ENCODE measurements around the gene WDR53. TPM values are rescaled to one million over a fixed set of nuclear protein-coding genes. Genes with fewer than 3 reads are reported as not detected.
"Not testable (repeated sequence)": the region's sequence is repeated elsewhere in the genome, so short reads cannot be mapped to it uniquely, and the experiment has no call there.

Gene WDR53
- total RNA-seq, 1 donor from 2014 or later, result 10.0 TPM

DNA sequence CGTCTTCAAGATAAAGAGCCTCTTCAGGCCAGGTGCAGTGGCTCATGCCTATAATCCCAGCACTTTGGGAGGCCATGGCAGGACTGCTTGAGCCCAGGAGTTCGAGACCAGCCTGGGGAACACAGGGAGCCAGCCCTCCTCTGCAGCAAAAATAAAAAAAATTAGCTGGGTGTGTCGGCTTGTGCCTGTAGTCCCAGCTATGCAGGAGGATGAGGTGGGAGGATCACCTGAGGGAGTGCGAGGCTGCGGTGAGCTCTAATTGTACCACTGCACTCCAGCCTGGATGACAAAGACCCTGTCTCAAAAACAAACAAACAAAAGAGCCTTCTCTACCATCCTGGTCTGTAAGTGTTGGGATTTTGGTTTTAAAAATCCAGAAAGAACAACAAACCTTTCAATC lies 11.1 kb downstream of the WDR53 start:
- Histone ChIP-seq H3K4me3 (no peak overlapping the region), H3K27ac (replicated peaks) (no peak overlapping the region), H3K27me3 (ENCODE audit: low read depth) (no peaks in the 10 kb centered on the region), H3K9me3 (replicated peaks) (no peaks in the 10 kb centered on the region), H3K36me3 (peaks cover 37% of the 10 kb centered on the region), H3K4me1 (no peaks in the 10 kb centered on the region)
- no peak for DNase-seq
- TF ChIP-seq, protein P1, sequence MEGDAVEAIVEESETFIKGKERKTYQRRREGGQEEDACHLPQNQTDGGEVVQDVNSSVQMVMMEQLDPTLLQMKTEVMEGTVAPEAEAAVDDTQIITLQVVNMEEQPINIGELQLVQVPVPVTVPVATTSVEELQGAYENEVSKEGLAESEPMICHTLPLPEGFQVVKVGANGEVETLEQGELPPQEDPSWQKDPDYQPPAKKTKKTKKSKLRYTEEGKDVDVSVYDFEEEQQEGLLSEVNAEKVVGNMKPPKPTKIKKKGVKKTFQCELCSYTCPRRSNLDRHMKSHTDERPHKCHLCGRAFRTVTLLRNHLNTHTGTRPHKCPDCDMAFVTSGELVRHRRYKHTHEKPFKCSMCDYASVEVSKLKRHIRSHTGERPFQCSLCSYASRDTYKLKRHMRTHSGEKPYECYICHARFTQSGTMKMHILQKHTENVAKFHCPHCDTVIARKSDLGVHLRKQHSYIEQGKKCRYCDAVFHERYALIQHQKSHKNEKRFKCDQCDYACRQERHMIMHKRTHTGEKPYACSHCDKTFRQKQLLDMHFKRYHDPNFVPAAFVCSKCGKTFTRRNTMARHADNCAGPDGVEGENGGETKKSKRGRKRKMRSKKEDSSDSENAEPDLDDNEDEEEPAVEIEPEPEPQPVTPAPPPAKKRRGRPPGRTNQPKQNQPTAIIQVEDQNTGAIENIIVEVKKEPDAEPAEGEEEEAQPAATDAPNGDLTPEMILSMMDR (IDR thresholded peaks at IDR 0.05; ENCODE audit: borderline replicate concordance), result no peak
- intact Hi-C loops (cut with micrococcal nuclease), result no loop called here

GRCh38 chr3:196555295-196555694 lies 13.1 kb downstream of the WDR53 start:
- H3K27ac ChIP-seq (replicated peaks), result no peak overlapping the region
- H3K4me3 ChIP-seq, result no peak overlapping the region
- DNase-seq, result no peak
- TF ChIP-seq, protein P1 (IDR thresholded peaks at IDR 0.05; ENCODE audit: borderline replicate concordance), result no peak
- peaks cover 26% of the 10 kb centered on the region for H3K36me3 ChIP-seq
- no peaks in the 10 kb centered on the region for H3K4me1 ChIP-seq
- no peaks in the 10 kb centered on the region for H3K27me3 ChIP-seq (ENCODE audit: low read depth)
- no peaks in the 10 kb centered on the region for H3K9me3 ChIP-seq (replicated peaks)
- intact Hi-C loops (cut with micrococcal nuclease), result no loop called here

GRCh38 chr3:196554205-196554604 lies 14.1 kb downstream of the WDR53 start:
- Histone ChIP-seq H3K27ac (replicated peaks) (no peak overlapping the region), H3K4me1 (no peaks in the 10 kb centered on the region), H3K36me3 (peaks cover 16% of the 10 kb centered on the region), H3K27me3 (ENCODE audit: low read depth) (no peaks in the 10 kb centered on the region), H3K9me3 (replicated peaks) (no peaks in the 10 kb centered on the region), H3K4me3 (no peak overlapping the region)
- intact Hi-C loops (cut with micrococcal nuclease), result no loop called here
- no peak for DNase-seq
- TF ChIP-seq, protein P1 (IDR thresholded peaks at IDR 0.05; ENCODE audit: borderline replicate concordance), result no peak

- intact Hi-C loops (cut with micrococcal nuclease), result no loop called here
- Histone ChIP-seq H3K4me1 (no peaks in the 10 kb centered on the region), H3K27ac (replicated peaks) (no peak overlapping the region), H3K36me3 (peaks cover 10% of the 10 kb centered on the region), H3K4me3 (no peak overlapping the region), H3K27me3 (ENCODE audit: low read depth) (no peaks in the 10 kb centered on the region), H3K9me3 (replicated peaks) (no peaks in the 10 kb centered on the region)
- TF ChIP-seq, protein P1 (IDR thresholded peaks at IDR 0.05; ENCODE audit: borderline replicate concordance), result no peak
- DNase-seq, result no peak
Observed at GRCh38 chr3:196553551-196553950, 14.8 kb downstream of the WDR53 start.

DNA sequence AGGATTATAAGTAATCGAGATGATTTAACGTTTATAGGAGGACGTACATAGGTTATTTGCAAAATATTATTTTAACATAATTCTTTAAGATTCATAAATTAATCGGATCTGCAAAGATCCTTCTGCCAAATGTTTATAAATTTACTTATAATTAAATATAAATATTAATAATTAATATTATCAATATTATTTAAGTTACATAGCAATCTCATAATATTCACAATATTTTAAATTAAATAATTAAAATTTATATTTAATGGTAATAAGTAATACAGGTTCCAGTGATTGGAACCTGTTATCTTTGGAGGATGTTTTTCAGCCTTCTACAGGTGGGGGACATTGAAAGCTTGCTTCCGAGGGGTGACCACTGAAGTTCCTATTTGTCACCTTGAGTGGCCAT lies 16.1 kb downstream of the WDR53 start:
- Histone ChIP-seq H3K27ac (replicated peaks) (no peak overlapping the region), H3K36me3 (peaks cover 7% of the 10 kb centered on the region), H3K9me3 (replicated peaks) (no peaks in the 10 kb centered on the region), H3K4me1 (no peaks in the 10 kb centered on the region), H3K27me3 (ENCODE audit: low read depth) (no peaks in the 10 kb centered on the region), H3K4me3 (no peak overlapping the region)
- TF ChIP-seq, protein P1 (IDR thresholded peaks at IDR 0.05; ENCODE audit: borderline replicate concordance), result no peak
- no peak for DNase-seq
- intact Hi-C loops (cut with micrococcal nuclease), result no loop called here

GRCh38 chr3:196550172-196550571 lies 18.2 kb downstream of the WDR53 start:
- H3K4me3 ChIP-seq; H3K27ac ChIP-seq (replicated peaks); H3K36me3 ChIP-seq; intact Hi-C loops (cut with micrococcal nuclease); DNase-seq; H3K4me1 ChIP-seq; H3K27me3 ChIP-seq (ENCODE audit: low read depth); H3K9me3 ChIP-seq (replicated peaks): not testable (repeated sequence)

- intact Hi-C loops (cut with micrococcal nuclease); DNase-seq; H3K4me1 ChIP-seq; H3K27me3 ChIP-seq (ENCODE audit: low read depth); H3K9me3 ChIP-seq (replicated peaks); H3K27ac ChIP-seq (replicated peaks); H3K4me3 ChIP-seq; H3K36me3 ChIP-seq: not testable (repeated sequence)
Observed at GRCh38 chr3:196549312-196549711, 19.0 kb downstream of the WDR53 start.
